Thymus (tissue), 11 donors: ENCODE results near the gene TRERF1. TPM values are rescaled to one million over a fixed set of nuclear protein-coding genes. Genes with fewer than 3 reads are reported as not detected.

Experiments
- DNase-seq, 9 donors: peaks; one replicate each; pipeline ENCODE4 v3.0.0-alpha.2; 2013; ENCODE audit warnings: low spot score in 9 of 9, low read depth in 6 of 9, missing footprints in 1 of 9
- H3K27ac ChIP-seq, 2 donors: one replicate each; pipeline ENCODE4 v1.5.1; 2013; ENCODE audit warnings: control low read depth in 1 of 2, low read depth in 1 of 2, low read length in 1 of 2, mild to moderate bottlenecking in 1 of 2, moderate library complexity in 1 of 2
- H3K27me3 ChIP-seq, 2 donors: one replicate each; pipeline ENCODE4 v1.5.1; 2013; ENCODE audit warnings: low read length in 1 of 2; ENCODE audit not compliant: control insufficient read depth in 2 of 2, insufficient read depth in 1 of 2
- H3K36me3 ChIP-seq, 2 donors: one replicate each; pipeline ENCODE4 v1.5.1; 2013; ENCODE audit warnings: low read length in 1 of 2, mild to moderate bottlenecking in 1 of 2, moderate library complexity in 1 of 2; ENCODE audit not compliant: control insufficient read depth in 2 of 2, insufficient read depth in 2 of 2
- H3K4me1 ChIP-seq, 2 donors: one replicate each; pipeline ENCODE4 v1.5.1; 2013; ENCODE audit warnings: low read length in 2 of 2; ENCODE audit not compliant: control insufficient read depth in 2 of 2, insufficient read depth in 2 of 2
- H3K4me3 ChIP-seq, 2 donors: one replicate each; pipeline ENCODE4 v1.5.1; 2013; ENCODE audit warnings: low read length in 2 of 2, control low read depth in 1 of 2, mild to moderate bottlenecking in 1 of 2
- H3K9me3 ChIP-seq, 2 donors: one replicate each; pipeline ENCODE4 v1.5.1; 2013; ENCODE audit warnings: low read length in 1 of 2, mild to moderate bottlenecking in 1 of 2; ENCODE audit not compliant: control insufficient read depth in 2 of 2, insufficient read depth in 1 of 2
- WGBS: extraction: QIAGEN DNeasy Blood & Tissue Kit; methylation state at CpG from one replicate; pipeline ENCODE4 v1.1.7; 2013; 5-methylcytosine and 5-hydroxymethylcytosine counted together
- polyA plus RNA-seq: library from polyadenylated mRNA; stranded (reverse); fragments of 200-250 nt; gene quantifications from one replicate; pipeline ENCODE4 v1.2.3, GENCODE V29; 2013
- total RNA-seq: library from RNA; stranded (reverse); fragments of 120-200 nt; gene quantifications from one replicate; pipeline ENCODE4 v1.2.4, GENCODE V29; 2013
- donor health status: healthy.

Gene TRERF1
- total and polyA plus RNA-seq, 2 donors, result 5.4 to 8.9 TPM

GRCh38 chr6:42344756-42345155, 107.0 kb downstream of the TRERF1 start:
- DNase-seq, result no peak
- Histone ChIP-seq H3K4me3 (no peak overlapping the region), H3K4me1 (no peaks in the 10 kb centered on the region), H3K36me3 (peaks cover 3 to 13% of the 10 kb centered on the region in 2 donors), H3K27ac (no peak overlapping the region), H3K27me3 (no peaks in the 10 kb centered on the region), H3K9me3 (no peaks in the 10 kb centered on the region)
- WGBS, result 97% methylated on average over 1 of the region's 1 CpG

- Histone ChIP-seq H3K9me3 (no peaks in the 10 kb centered on the region), H3K36me3 (peaks cover 0 to 6% of the 10 kb centered on the region in 2 donors), H3K4me3 (no peak overlapping the region), H3K27ac (no peak overlapping the region), H3K27me3 (no peaks in the 10 kb centered on the region), H3K4me1 (peaks cover 0 to 2% of the 10 kb centered on the region in 2 donors)
- no peak for DNase-seq
- over 99% methylated on average over 3 of the region's 3 CpGs for WGBS
Observed at GRCh38 chr6:42341771-42342553, 109.8 kb downstream of the TRERF1 start.

GRCh38 chr6:42341221-42341620, 110.5 kb downstream of the TRERF1 start:
- no peak overlapping the region for H3K27ac ChIP-seq
- no peaks in the 10 kb centered on the region for H3K27me3 ChIP-seq
- H3K4me3 ChIP-seq, result no peak overlapping the region
- no peak for DNase-seq
- peaks cover 0 to 5% of the 10 kb centered on the region in 2 donors for H3K36me3 ChIP-seq
- peaks cover 0 to 2% of the 10 kb centered on the region in 2 donors for H3K4me1 ChIP-seq
- 98% methylated on average over 5 of the region's 5 CpGs for WGBS
- no peaks in the 10 kb centered on the region for H3K9me3 ChIP-seq

- H3K27ac ChIP-seq, result no peak overlapping the region
- no peaks in the 10 kb centered on the region for H3K27me3 ChIP-seq
- peaks cover 0 to 2% of the 10 kb centered on the region in 2 donors for H3K4me1 ChIP-seq
- no peaks in the 10 kb centered on the region for H3K9me3 ChIP-seq
- 88% methylated on average over 6 of the region's 6 CpGs for WGBS
- peaks cover 0 to 5% of the 10 kb centered on the region in 2 donors for H3K36me3 ChIP-seq
- no peak overlapping the region for H3K4me3 ChIP-seq
- no peak for DNase-seq
Observed at GRCh38 chr6:42340511-42340910, 111.2 kb downstream of the TRERF1 start.

GRCh38 chr6:42339991-42340401, 111.7 kb downstream of the TRERF1 start:
- DNase-seq, result no peak
- Histone ChIP-seq H3K9me3 (no peaks in the 10 kb centered on the region), H3K36me3 (peaks cover 0 to 3% of the 10 kb centered on the region in 2 donors), H3K4me3 (no peak overlapping the region), H3K27me3 (no peaks in the 10 kb centered on the region), H3K27ac (no peak overlapping the region), H3K4me1 (peaks cover 0 to 2% of the 10 kb centered on the region in 2 donors)
- WGBS, result 95% methylated on average over 2 of the region's 2 CpGs

GRCh38 chr6:42338744-42339222, 112.9 kb downstream of the TRERF1 start:
- Histone ChIP-seq H3K27ac (no peak overlapping the region), H3K9me3 (no peaks in the 10 kb centered on the region), H3K27me3 (no peaks in the 10 kb centered on the region), H3K36me3 (peaks cover 0 to 3% of the 10 kb centered on the region in 2 donors), H3K4me3 (no peak overlapping the region), H3K4me1 (peaks cover 0 to 2% of the 10 kb centered on the region in 2 donors)
- 96% methylated on average over 7 of the region's 7 CpGs for WGBS
- no peak for DNase-seq

- 90% methylated on average over 11 of the region's 11 CpGs for WGBS
- H3K9me3 ChIP-seq, result no peaks in the 10 kb centered on the region
- H3K27ac ChIP-seq, result no peak overlapping the region
- no peak for DNase-seq
- H3K27me3 ChIP-seq, result no peaks in the 10 kb centered on the region
- no peak overlapping the region for H3K4me3 ChIP-seq
- H3K36me3 ChIP-seq, result peaks cover 0 to 3% of the 10 kb centered on the region in 2 donors
- H3K4me1 ChIP-seq, result peaks cover 0 to 2% of the 10 kb centered on the region in 2 donors
Observed at GRCh38 chr6:42337985-42338743, 113.6 kb downstream of the TRERF1 start.

GRCh38 chr6:42336431-42336830, 115.3 kb downstream of the TRERF1 start:
- H3K4me3 ChIP-seq, result no peak overlapping the region
- H3K9me3 ChIP-seq, result no peaks in the 10 kb centered on the region
- no peak overlapping the region for H3K27ac ChIP-seq
- over 99% methylated on average over 5 of the region's 5 CpGs for WGBS
- peaks cover 0 to 2% of the 10 kb centered on the region in 2 donors for H3K4me1 ChIP-seq
- no peaks in the 10 kb centered on the region for H3K27me3 ChIP-seq
- DNase-seq, result no peak
- H3K36me3 ChIP-seq, result no peaks in the 10 kb centered on the region

GRCh38 chr6:42335896-42336295, 115.8 kb downstream of the TRERF1 start:
- Histone ChIP-seq H3K4me1 (peaks cover 0 to 2% of the 10 kb centered on the region in 2 donors), H3K9me3 (no peaks in the 10 kb centered on the region), H3K36me3 (no peaks in the 10 kb centered on the region), H3K27me3 (no peaks in the 10 kb centered on the region), H3K4me3 (no peak overlapping the region), H3K27ac (no peak overlapping the region)
- no peak for DNase-seq
- WGBS, result 97% methylated on average over 5 of the region's 5 CpGs
